ENCODE measurements around the gene CD59. TPM values are rescaled to one million over a fixed set of nuclear protein-coding genes. Genes with fewer than 3 reads are reported as not detected.

The CD59 gene
- total RNA-seq, 1 donor from 2014 or later, result 468 TPM

DNA sequence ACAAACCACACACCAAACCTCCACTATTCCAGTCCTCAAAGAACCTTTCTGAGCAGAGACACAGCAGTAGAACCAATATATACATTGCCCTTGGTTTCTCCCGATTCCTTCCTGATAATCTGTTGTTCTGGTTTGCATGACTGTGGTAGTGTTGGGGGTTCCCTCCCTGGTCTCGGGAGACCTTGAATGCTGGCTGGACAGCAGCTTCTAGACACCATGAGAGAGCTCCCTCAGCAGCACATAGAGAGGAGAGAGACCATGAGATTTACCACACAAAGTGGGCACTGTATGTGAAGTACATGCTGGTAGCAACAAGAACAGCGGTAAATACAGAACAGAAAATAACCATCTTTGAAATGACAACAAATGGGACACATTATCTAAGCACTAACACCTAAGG, 38.2 kb downstream of the CD59 start:
- DNase-seq (ENCODE audit: low read depth), result no peak
- Histone ChIP-seq H3K36me3 (ENCODE audit: control insufficient read depth, insufficient read depth, low read length) (no peaks in the 10 kb centered on the region), H3K27me3 (ENCODE audit: control insufficient read depth, insufficient read depth, low read length) (no peaks in the 10 kb centered on the region), H3K4me3 (ENCODE audit: low read depth, low read length) (no peak overlapping the region)
- TF ChIP-seq, protein P1, sequence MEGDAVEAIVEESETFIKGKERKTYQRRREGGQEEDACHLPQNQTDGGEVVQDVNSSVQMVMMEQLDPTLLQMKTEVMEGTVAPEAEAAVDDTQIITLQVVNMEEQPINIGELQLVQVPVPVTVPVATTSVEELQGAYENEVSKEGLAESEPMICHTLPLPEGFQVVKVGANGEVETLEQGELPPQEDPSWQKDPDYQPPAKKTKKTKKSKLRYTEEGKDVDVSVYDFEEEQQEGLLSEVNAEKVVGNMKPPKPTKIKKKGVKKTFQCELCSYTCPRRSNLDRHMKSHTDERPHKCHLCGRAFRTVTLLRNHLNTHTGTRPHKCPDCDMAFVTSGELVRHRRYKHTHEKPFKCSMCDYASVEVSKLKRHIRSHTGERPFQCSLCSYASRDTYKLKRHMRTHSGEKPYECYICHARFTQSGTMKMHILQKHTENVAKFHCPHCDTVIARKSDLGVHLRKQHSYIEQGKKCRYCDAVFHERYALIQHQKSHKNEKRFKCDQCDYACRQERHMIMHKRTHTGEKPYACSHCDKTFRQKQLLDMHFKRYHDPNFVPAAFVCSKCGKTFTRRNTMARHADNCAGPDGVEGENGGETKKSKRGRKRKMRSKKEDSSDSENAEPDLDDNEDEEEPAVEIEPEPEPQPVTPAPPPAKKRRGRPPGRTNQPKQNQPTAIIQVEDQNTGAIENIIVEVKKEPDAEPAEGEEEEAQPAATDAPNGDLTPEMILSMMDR (IDR thresholded peaks at IDR 0.05; ENCODE audit: insufficient read depth, low read length, poor library complexity, severe bottlenecking), result no peak

DNA sequence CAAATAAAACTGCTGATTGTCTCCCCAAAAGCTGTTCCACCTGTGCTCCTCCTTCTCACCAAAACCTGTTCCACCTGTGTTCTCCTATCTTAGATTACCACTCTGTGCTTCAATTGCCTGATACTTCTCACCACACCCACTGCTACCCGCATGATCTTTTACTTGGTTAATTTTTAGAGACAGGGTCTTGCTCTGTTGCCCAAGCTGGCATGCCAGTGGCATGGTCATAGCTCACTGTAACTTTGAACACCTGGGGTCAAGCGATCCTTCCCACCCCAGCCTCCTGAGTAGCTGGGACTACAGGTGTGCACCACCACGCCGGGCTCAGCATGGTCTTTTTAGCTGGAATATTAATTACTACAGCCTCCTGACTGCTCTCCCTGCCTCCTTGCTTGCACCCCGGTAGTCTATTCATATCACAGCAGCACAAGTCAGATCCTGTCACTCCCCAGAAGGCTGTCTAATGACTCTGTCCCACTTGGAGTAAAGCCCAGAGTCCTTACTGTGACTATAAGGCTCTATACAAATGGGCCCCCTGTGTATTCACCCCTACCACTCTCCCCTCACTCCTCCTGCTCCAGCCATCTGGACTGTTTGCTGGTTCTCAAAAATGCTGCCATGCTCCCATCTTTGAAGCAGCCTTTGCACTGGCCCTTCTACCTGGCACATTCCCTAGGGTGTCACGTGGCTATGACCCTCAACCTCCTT, 39.1 kb downstream of the CD59 start:
- TF ChIP-seq, protein P1 (IDR thresholded peaks at IDR 0.05; ENCODE audit: insufficient read depth, low read length, poor library complexity, severe bottlenecking), result no peak
- DNase-seq (ENCODE audit: low read depth), result no peak
- Histone ChIP-seq H3K36me3 (ENCODE audit: control insufficient read depth, insufficient read depth, low read length) (no peaks in the 10 kb centered on the region), H3K4me3 (ENCODE audit: low read depth, low read length) (no peak overlapping the region), H3K27me3 (ENCODE audit: control insufficient read depth, insufficient read depth, low read length) (no peaks in the 10 kb centered on the region)

DNA sequence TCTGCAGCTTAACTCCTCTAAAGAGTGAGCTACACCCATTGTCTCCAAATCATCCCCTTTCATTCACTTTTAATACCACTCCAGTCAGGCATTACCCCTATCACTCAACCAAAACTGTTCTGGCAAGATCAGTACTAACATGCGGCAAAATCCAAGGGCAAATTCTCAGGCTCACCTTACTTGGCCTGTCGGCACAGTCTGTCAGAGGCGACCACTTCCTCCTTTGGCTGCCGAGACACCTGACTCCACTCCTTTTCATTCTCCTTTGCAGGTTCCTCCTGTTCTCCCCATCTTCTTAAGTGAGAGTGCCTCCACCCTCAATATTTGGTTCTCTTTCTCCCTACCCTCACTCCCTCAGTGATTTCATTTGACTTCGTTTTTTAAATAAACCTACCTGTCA, 39.8 kb downstream of the CD59 start:
- H3K36me3 ChIP-seq (ENCODE audit: control insufficient read depth, insufficient read depth, low read length), result no peaks in the 10 kb centered on the region
- TF ChIP-seq, protein P1 (IDR thresholded peaks at IDR 0.05; ENCODE audit: insufficient read depth, low read length, poor library complexity, severe bottlenecking), result no peak
- H3K4me3 ChIP-seq (ENCODE audit: low read depth, low read length), result no peak overlapping the region
- H3K27me3 ChIP-seq (ENCODE audit: control insufficient read depth, insufficient read depth, low read length), result no peaks in the 10 kb centered on the region
- no peak for DNase-seq (ENCODE audit: low read depth)

DNA sequence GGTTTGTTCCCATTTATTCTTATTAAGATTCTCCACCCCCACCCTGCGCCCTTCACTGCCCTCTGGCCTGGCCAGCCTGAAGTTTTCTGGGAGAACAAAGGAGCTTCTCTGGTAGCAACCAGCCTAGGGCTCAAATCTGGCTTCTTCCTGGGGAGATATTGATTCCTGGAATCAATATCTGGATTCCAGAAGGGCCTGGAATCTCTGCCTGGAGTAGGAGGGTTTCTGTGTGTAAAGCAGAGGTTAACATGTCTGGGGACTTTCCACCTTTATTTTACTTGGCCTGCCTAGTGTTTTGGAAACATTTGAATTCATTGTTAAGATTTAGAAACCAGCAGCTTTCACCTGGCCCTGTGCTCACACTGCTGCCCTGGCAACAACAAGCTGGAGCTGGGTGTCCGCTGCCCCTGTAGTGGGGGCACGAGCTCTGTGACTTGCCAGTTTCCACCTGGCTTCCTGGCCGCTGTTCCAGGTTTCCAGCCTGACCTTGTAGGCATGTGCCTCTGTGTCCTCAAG, 41.1 kb downstream of the CD59 start:
- DNase-seq (ENCODE audit: low read depth), result no peak
- TF ChIP-seq, protein P1 (IDR thresholded peaks at IDR 0.05; ENCODE audit: insufficient read depth, low read length, poor library complexity, severe bottlenecking), result no peak
- H3K36me3 ChIP-seq (ENCODE audit: control insufficient read depth, insufficient read depth, low read length), result no peaks in the 10 kb centered on the region
- no peak overlapping the region for H3K4me3 ChIP-seq (ENCODE audit: low read depth, low read length)
- no peaks in the 10 kb centered on the region for H3K27me3 ChIP-seq (ENCODE audit: control insufficient read depth, insufficient read depth, low read length)

DNA sequence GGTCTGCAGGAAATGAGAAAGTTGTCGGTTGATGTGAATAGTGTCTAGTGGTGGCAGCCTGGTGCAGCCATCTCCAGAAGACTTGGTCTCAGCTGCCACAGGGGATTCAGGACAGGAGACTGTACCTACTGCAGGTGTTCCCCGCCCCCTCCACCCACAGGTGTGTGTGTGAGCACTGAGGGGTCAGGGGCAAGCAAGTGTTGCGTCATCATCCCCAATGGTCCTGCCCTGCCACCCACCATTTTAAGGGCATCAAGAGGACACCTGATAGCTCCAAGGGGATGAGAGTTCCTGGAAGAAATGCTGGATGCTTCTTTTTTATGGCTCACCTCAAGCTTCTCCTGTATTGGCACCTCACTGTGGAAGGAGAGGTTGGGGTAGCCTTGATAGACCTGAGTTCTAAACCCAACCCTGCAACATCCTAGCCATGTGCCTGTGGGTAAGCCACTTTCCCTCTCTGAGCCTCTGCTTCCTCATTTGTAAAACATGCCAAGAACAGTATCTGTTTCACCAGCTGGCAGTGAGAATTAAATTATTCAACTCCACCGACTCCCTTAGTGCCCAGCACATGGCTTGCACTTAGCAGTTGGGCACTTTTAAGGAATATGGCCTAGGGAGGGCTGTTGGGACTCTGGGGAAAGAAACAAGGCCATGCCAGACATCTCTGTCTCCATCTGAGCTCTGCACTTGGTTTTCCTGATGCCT, 41.7 kb downstream of the CD59 start:
- TF ChIP-seq, protein P1 (IDR thresholded peaks at IDR 0.05; ENCODE audit: insufficient read depth, low read length, poor library complexity, severe bottlenecking), result no peak
- DNase-seq (ENCODE audit: low read depth), result no peak
- Histone ChIP-seq H3K4me3 (ENCODE audit: low read depth, low read length) (no peak overlapping the region), H3K36me3 (ENCODE audit: control insufficient read depth, insufficient read depth, low read length) (no peaks in the 10 kb centered on the region), H3K27me3 (ENCODE audit: control insufficient read depth, insufficient read depth, low read length) (no peaks in the 10 kb centered on the region)

Measured in kidney epithelial cell (primary cell).